Skin epidermis (tissue), 12 donors: Measurements from ENCODE around the gene DHDDS.
"Not testable (repeated sequence)": the region's sequence is repeated elsewhere in the genome, so short reads cannot be mapped to it uniquely, and the experiment has no call there.

Experiments used
- H3K27ac ChIP-seq, 21 experiments: fragments of 200-600 bp; sonication (generic) in 11 of 21; one replicate each; pipeline ENCODE4 v1.5.0; 2020; ENCODE audit warnings: mild to moderate bottlenecking in 3 of 21, inconsistent platforms in 2 of 21, moderate library complexity in 2 of 21
- H3K4me3 ChIP-seq, 7 experiments: fragments of 200-600 bp; sonication (generic) in 2 of 7; one replicate each; pipeline ENCODE4 v1.5.0; 2020; ENCODE audit warnings: inconsistent platforms in 2 of 7, mild to moderate bottlenecking in 2 of 7, moderate library complexity in 1 of 7

Gene DHDDS

DNA sequence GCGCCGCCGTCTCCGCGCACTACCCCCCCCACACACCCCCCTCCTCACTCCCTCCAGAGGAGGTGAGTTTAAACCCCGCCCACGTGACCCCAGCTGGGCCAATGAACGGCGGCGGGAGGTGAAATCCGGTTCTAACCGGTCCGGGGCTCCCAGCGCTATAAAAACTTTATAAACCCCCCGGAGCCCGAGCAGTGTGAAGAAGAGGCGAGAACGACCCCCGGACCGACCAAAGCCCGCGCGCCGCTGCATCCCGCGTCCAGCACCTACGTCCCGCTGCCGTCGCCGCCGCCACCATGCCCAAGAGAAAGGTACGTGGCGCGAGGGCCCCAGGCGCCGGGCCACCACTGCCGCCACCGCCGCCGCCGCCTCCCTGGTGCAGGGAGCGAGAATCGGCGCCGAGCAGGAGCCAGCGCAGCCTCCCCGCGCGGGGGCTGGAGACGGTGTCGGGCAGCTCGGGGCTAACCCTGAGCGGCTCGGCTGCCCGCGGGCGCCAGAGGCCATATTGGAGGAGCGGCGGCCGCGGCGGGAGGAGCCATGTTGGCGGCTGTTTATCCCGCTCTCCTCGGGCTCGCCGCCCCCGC is 40.3 kb downstream of the DHDDS start, which contains the start of gene HMGN2:
Gene HMGN2 (plus strand): TSS at position 121 of the 581 bp plus-strand sequence. CDS start 173 bp downstream, at position 294.
- peak within 1 kb of the TSS; percentile 58 to 93 (median 88) for H3K4me3 ChIP-seq
- peak within 1 kb of the TSS; percentile 97 to 100 (median 99) for H3K27ac ChIP-seq

DNA sequence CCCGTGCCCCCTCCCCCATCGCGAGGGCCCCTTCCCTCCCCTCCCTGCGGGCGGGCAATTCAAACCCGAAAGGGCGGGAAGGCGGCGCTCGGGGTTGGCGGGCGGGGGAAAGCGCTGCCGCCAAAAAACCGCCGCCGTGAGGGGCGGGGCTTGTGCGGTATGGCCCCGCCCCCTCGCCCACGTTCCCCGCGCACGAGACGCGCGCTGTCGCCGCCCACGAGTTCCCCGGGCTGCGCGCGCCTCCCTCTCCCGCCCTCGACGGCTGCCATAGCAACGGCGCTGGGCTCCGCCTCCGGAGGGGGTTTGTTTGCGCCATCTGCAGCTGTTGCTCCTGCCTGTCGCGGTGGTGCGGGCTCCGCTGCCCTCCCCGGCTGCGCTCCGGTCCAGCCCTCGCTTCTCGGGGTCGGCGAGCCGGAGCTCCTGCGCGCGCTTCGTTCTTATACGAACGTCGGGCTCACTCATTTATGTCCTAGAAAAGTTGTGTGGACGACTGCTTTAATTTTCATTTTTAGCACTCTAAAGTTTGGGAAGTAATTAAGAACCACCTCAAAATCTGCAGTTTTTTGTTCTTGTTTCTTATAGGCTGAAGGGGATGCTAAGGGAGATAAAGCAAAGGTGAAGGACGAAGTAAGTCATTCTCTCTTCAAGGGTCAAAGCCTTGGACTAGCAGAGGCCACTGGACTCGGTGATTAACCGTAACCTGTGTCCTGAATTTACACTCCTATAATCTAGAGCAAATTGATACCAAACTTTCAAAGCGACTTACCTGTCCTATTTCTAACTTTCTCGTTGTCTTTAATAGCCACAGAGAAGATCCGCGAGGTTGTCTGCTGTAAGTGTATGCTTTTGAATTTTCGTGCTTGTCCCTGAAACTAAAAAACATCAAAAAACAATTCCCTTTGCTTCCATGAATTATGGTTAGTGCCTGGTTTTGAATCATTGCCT is 41.1 kb downstream of the DHDDS start:
- peak overlapping the region; percentile 97 to 100 (median 99) for H3K27ac ChIP-seq
- H3K4me3 ChIP-seq = peak overlapping the region; percentile 58 to 93 (median 88)

DNA sequence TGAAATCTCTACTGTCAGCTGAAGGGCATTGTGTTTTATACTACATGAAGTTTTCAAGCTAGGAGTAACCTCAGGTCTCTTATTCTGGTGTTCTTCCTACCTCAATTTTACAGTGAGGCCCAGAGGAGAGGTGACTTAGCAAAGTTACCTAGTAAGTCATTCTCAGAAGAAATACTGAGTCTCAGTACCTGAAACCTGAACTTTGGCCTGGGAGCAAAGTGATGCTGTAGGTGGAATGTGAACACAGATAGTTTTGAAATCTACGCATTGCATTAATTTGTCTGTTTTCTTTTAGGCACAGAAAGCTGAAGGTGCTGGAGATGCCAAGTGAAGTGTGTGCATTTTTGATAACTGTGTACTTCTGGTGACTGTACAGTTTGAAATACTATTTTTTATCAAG is 42.7 kb downstream of the DHDDS start:
- Histone ChIP-seq H3K27ac (no peak overlapping the region), H3K4me3 (no peak overlapping the region)

DNA sequence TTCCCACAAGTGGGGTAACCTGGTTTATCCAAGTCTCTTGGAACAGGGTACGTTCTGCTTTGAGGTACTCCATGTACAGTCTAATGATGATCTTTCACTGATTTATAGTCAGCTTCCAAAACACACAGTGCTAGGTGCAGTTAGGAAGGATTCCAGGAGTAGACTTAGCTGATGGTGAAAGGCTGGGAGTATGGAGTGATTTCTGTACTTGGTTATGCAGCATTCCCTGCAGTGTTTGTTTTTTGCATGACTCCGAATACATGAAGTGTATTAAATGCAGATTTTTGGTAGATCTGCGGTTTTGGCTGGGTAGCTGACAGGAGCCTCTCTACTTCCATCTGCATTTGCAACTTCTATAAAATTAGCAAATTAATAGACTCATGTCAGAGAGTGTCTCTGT is 43.9 kb downstream of the DHDDS start:
- Histone ChIP-seq H3K4me3 (no peak overlapping the region), H3K27ac (no peak overlapping the region)

- H3K4me3 ChIP-seq = no peak overlapping the region
- no peak overlapping the region for H3K27ac ChIP-seq
Observed at GRCh38 chr1:26476958-26477357, 44.8 kb downstream of the DHDDS start.

DNA sequence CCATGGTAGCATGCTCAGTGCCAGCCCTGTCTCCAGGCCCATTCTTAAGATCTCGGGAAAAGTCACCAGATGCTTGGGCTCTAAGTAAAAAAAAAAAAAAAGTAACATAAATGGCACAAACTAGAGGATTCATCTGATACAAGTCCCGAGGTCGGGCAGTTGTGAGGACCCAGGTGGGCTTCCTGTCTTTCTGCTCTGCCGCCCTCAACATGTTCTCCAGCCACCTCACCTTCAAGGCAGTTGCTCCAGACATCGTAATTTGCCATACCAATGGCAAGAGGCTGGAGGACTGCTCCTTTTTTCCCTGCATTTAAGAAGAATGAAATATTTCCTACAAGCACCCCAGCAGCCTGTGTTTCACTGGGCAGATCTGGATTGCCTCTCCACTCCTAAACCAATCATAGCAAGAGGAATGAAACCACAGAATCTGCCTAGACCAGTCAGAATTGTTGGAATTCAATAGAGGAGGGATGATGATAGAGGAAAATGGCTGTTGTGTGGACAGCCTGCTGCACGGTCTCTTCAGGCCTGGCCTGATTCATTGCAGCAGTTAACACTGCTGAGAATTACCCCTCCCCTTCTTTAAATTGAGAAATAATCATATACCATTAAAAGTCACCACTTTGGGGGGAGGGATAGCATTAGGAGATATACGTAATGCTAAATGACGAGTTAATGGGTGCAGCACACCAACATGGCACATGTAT is 45.5 kb downstream of the DHDDS start:
- Histone ChIP-seq H3K27ac (no peak overlapping the region), H3K4me3 (no peak overlapping the region)

GRCh38 chr1:26478159-26478558 is 46.0 kb downstream of the DHDDS start:
- H3K27ac ChIP-seq = no peak overlapping the region
- no peak overlapping the region for H3K4me3 ChIP-seq

- H3K4me3 ChIP-seq = no peak overlapping the region
- H3K27ac ChIP-seq = no peak overlapping the region
Observed at GRCh38 chr1:26478988-26479387, 46.9 kb downstream of the DHDDS start.

DNA sequence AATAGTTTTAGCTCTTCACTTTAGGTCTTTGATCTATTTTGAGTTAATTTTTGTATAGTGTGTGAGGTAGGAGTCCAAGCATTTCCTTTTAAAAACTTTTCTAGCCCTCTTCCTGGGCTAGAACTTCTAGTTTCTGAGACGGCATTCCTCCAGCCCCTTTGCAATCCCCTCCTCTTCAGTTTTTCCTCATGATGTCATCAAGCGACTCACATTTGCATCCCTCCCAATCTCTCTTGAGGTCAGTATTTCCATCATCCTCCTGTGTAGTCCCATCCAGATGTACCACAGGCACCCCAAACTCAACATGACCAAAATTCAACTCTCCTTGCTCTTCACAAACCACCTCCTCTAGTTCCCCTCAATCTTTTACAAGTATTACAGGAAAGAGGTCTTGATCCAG is 50.8 kb downstream of the DHDDS start:
- H3K27ac ChIP-seq = no peak overlapping the region
- H3K4me3 ChIP-seq = no peak overlapping the region

DNA sequence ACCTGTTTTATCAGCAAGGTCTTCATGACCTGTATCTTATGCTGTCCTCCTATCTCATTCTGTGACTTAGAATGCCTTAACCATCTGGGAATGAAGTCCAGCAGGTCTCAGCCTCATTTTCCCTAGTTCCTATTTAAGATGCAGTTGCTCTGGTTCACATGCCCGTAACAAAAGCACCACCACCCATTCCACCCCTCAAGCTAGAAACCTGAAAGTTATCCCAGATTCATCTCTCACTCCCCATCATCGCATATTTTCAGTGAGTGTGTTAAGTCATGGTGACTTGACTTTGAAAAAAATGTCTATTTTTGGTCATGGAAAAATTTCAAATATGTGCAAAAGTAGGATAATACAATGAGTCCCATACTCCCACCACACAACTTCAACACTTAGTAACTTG is 51.9 kb downstream of the DHDDS start:
- H3K27ac ChIP-seq = no peak overlapping the region
- no peak overlapping the region for H3K4me3 ChIP-seq

- Histone ChIP-seq H3K27ac (no peak overlapping the region), H3K4me3 (no peak overlapping the region)
Observed at GRCh38 chr1:26490155-26490554, 58.0 kb downstream of the DHDDS start.

GRCh38 chr1:26493267-26493666 is 61.1 kb downstream of the DHDDS start:
- Histone ChIP-seq H3K27ac (no peak overlapping the region), H3K4me3 (no peak overlapping the region)

DNA sequence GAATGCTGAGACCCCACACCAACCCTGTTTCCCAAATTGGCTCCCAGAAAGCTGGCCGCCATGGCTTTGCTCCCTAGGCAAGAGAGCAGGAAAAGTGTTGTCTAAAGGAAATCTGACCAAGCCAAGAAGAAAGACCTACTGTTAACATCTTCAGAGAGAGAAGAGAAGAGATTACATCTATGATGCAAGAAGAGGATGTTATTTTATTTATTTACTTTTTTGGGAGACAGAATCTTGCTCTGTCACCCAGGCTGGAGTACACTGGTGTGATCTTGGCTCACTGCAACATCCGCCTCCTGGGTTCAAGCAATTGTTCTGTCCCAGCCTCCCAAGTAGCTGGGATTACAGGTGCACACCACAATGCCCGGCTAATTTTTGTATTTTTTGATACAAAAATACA is 61.8 kb downstream of the DHDDS start:
- H3K4me3 ChIP-seq = no peak overlapping the region
- H3K27ac ChIP-seq = no peak overlapping the region

- H3K4me3 ChIP-seq = no peak overlapping the region
- no peak overlapping the region for H3K27ac ChIP-seq
Observed at GRCh38 chr1:26496861-26497260, 64.7 kb downstream of the DHDDS start.

- H3K4me3 ChIP-seq = no peak overlapping the region
- H3K27ac ChIP-seq = no peak overlapping the region
Observed at GRCh38 chr1:26498894-26499293, 66.8 kb downstream of the DHDDS start.

DNA sequence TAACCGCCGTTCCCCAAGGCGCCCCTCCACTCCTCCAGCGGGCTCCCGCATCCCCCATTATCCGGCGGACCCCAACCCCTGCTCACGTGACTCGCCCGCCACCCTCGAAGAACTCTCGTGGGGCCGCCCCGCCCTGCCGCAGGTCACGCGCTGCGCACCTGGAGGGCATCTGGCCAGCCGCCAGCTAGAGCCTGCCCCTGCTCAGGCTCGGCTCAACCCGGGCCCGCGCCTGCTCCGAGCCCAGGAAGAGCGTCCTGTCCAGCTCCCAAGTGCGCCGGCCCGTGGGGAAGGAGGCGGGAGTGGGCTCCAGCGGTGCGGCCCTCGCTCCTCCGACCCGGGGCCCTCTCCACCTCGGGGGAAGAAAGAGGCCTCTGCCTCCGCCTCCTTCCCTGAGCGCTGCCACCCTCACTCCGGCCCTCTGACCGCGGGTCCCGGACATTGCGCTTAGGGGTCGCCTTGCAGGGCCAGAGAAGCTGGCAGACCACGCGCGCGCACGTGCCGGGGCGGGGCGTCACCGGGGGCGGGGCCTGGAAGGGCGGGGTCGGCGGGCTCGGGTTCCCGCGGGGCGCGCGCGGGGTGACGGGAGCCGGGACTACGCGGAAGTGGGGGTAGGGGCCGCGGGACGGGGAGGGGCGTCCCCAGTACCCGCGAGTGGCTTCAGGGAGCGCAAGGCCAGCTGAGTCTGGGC is 68.5 kb downstream of the DHDDS start:
- Histone ChIP-seq H3K4me3 (peak overlapping the region; percentile 49 to 70 (median 63)), H3K27ac (peak overlapping the region; percentile 81 to 99 (median 96))

- H3K27ac ChIP-seq, H3K4me3 ChIP-seq: not testable (repeated sequence)
Observed at GRCh38 chr1:26510711-26511110, 78.6 kb downstream of the DHDDS start.

- not testable (repeated sequence) for H3K27ac ChIP-seq, H3K4me3 ChIP-seq
Observed at GRCh38 chr1:26515836-26516235, 83.7 kb downstream of the DHDDS start.

DNA sequence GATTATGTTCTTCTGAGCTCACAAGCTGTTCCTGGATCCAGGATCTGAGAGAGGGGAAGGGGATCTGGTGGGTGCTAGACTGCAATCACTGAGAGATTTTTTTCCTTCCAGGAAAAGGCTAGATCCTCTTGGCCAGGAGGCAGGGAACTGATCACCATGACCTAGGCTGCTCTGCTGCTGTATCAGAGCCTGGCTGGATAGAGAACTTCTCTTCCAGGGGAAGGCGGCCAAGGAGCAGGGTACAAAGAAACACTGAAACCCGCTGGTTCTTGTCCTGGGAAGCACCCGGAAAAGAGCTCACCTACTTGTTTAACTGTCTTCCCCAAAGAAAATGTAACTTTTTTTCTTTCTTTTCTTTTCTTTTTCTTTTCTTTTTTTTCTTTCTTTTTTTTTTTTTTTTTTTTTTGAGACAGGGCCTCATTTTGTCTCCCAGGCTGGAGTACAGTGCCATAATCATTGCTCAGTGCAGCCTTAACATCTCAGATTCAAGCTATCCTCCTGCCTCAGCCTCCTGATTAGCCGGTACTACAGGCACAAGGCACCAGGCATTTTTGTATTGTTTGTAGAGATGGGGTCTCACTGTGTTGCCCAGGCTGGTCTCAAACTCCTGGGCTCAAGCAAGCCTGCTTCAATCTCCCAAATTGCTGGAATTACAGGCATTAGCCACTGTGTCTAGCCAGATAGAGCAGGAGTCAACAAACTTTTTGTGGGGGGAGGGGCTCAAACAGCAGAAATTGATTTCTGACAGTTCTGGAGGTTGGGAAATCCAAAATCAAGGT is 85.1 kb downstream of the DHDDS start:
- Histone ChIP-seq H3K4me3 (no peak overlapping the region), H3K27ac (no peak overlapping the region)
